DLD1 (cell line): ENCODE measurements around the gene SLC4A3.

Experiments
- in situ Hi-C: cut with HindIII; loops from 2 replicates; pipeline ENCODE4 v1.10.0; 2017; ENCODE audit warnings: low sequenced_read_pairs

Gene SLC4A3

GRCh38 chr2:219627103-219628100 lies at the start of gene SLC4A3:
Gene SLC4A3 (plus strand): TSS chr2:219627630. CDS start chr2:219627993, 363 bp downstream.
- in situ Hi-C loops = no loop called here

GRCh38 chr2:219578811-219579613 lies 48.4 kb upstream of the SLC4A3 start:
- in situ Hi-C loops = no loop called here

DNA sequence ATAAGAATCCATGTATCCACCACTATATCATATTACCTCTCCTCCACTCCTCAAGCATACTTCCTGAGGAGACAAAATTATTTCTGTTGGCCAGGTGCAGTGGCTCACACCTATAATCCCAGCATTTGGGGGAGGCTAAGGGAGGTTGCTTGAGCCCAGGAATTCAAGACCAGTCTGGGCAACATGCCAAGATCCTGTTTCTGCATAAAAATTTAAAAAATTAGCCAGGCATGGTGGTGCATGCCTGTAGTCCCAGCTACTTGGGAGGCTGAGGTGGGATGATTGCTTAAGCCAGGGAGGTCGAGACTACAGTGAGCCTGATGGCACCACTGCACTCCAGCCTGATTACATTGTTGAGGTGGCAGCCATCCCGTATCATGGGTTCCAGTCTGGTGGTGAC lies 46.1 kb upstream of the SLC4A3 start:
- in situ Hi-C loops = loop anchor here (10.0 kb wide), 1 partner anchor 93 kb away; no protein-coding TSS in a partner anchor

- in situ Hi-C loops = no loop called here
Observed at GRCh38 chr2:219591091-219591490, 36.3 kb upstream of the SLC4A3 start.

DNA sequence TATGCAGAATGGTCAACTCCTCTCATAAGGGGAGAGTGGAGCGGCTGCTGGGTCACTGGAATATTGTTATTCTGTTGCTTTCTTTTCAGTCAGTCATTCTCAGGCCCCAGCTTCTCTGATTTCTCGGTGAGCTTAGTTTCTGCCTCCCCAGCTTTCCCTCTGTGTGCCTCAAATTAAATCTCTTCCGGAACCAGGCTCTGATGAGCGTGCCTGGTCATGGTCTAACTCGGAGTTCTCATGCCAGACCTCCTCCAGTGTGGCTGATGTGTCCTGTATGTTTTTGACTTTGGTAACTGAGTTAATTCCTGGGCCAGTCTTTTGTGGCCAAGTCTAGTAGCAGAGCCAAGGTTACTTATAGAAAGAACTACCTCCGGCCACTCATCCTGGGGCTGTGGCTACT lies 34.7 kb upstream of the SLC4A3 start:
- in situ Hi-C loops = no loop called here

GRCh38 chr2:219593154-219593553 lies 34.3 kb upstream of the SLC4A3 start:
- in situ Hi-C loops = no loop called here

DNA sequence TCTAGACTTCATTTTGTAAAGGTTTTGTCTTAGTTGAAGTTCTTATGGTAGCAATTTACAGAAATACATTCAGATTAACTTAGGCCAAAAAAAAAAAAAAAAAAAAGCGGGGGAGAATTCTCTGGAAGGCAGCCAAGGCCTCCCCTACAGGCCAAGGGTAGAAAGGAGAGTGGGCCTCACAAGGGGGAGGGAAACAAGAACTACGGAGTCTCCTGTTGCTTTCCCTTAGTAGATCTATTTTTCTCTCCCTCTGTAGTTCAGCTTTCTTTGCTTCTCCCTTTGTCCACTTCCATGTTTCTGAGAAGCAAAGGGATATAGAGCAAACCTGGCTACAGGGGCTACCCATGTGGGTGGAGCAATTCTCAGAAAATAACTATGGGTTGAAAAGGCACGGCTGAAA lies 32.2 kb upstream of the SLC4A3 start:
- in situ Hi-C loops = no loop called here

DNA sequence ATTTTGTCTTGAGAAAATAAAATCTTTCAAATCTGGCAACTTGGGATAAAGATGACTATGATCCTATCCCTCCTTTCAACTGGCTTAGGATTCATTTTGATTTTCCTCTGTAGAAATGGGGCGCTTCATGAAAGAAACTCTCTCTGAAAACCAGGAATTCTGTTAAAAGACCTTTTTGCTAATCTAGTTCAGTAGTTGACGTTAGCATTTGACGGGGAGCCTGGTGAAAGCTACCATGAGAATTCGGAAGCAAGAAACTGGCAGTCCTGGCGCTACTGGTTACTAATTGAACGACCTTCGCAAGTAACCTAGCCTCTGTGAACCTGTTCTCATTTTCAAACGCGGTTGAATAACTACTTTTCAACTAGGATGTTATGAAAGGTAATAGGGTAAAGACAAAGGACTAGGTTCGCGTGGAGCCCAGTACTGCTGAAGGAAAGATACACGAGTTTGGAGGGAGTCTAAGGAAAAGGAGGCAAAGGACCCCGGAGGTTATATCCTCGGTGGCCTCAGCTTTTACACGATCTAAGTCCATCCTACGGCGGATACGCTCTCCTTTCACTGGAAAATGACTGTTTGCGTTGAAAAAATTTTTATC lies 30.4 kb upstream of the SLC4A3 start:
- in situ Hi-C loops = no loop called here

- in situ Hi-C loops = no loop called here
Observed at GRCh38 chr2:219597552-219598307, 29.7 kb upstream of the SLC4A3 start, which contains the start of gene STK11IP. Gene STK11IP (plus strand): TSS chr2:219597857. CDS start chr2:219598120, 263 bp downstream.

DNA sequence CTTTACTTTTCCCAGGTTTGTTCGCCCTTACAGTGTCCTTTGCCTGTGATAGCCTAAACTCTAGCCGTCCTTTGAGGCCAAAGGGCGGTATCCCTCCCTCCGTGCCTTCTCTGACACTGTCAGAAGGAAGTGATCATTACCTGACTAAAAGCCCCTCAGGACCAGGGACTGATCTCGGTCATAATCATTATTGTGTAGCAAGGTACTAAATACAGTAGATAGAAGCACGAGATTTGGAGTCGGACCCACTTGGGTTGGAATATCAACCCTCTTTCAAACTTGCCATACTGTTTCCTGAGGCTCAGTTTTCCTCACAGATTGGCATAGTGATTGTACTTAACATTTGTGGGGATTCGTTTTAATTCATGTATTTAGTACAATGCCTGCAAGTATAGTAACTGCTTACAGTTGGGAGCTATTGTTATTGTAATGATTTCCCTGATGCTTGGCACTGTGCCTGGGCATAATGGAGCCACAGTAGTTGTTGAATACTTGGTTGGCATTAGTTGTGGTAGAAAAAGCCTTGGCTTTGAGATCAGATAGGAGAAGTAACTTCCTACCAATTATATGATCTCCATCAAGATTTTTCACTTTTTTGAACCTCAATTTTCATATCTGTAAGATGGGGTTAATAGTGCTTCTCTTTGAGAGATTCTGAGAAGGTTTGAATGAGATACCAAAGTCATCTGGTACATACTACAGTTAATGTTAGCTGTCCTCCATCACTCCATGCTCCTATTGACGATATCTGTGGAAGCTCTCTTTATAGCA lies 28.9 kb upstream of the SLC4A3 start:
- in situ Hi-C loops = no loop called here

DNA sequence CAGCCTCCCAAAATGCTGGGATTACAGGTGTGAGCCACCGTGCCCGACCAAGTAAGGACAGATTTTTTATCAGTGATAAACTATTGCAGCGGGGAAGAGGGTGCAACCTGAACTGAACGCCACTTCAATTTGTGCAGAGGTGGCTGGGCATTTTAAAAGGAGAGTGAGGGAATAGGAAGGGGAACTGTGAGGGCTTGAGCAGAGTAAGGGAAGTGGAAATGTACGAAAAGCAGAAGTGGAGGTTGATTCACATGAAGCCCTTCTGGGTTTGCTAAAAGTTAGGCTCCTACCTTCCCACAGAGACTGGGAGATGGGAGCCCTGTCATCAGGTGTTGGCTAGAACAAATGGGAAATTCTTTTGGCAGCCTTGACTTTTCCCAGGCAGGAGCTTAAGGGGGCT lies 23.7 kb upstream of the SLC4A3 start:
- in situ Hi-C loops = no loop called here

- in situ Hi-C loops = no loop called here
Observed at GRCh38 chr2:219605607-219605954, 21.8 kb upstream of the SLC4A3 start.

- in situ Hi-C loops = no loop called here
Observed at GRCh38 chr2:219607931-219608330, 19.5 kb upstream of the SLC4A3 start.

DNA sequence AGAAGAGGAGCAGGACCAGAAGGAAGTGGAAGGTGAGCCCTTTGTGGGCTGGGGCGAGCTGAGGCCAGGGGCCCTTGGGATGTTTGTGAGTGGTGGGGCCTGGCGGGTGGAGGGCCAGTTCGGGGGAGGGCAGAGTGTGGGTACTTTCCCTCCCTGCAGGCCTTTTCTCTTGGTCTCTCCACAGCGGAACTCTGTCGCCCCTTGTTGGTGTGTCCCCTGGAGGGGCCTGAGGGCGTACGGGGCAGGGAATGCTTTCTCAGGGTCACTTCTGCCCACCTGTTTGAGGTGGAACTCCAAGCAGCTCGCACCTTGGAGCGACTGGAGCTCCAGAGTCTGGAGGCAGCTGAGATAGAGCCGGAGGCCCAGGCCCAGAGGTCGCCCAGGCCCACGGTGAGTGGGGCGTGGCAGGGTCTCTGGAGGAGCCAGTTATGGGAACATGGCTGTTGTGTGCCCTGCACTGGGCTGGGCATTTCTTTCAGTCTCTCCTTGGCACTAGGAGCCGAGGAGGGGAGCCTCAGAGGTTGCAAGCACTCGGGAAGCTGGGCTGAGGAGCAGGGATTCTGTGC lies 18.9 kb upstream of the SLC4A3 start:
- in situ Hi-C loops = no loop called here

DNA sequence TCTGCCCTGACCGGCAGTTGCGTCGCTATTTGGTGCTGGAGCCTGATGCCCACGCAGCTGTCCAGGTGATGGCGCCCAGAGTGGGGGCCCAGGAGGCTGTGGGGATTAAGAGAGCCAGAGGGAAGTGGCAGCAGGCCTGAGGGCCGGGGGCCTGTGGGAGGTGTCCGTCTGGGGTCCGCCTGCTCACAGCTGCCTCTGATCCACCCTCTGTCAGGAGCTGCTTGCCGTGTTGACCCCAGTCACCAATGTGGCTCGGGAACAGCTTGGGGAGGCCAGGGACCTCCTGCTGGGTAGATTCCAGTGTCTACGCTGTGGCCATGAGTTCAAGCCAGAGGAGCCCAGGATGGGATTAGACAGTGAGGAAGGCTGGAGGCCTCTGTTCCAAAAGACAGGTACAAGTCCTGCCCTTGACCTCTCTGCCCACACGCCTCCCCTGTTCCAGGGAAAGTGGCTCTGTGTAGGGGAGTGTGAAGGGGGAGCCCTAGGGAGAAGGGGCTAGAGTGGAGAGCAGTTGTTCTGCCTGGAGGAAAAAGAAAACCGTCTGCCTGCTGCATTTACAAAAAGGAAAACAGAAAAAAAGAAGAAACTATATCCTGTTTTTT lies 18.2 kb upstream of the SLC4A3 start:
- in situ Hi-C loops = no loop called here

DNA sequence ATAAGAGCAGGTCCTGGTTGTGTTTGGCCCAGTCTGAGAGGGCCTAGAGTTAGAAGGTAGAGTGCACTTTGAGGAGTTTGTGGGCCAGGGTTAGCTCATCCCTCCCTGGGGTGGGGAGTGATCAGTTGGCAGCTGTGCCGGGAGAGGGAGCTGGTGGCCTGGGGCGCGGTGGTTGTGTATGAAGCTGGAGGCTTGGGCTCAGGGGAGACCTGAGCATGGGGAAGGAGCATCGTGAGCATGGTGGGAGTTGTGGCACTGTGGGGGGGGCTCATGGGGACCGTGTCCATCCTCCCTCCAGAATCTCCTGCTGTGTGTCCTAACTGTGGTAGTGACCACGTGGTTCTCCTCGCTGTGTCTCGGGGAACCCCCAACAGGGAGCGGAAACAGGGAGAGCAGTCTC lies 16.1 kb upstream of the SLC4A3 start:
- in situ Hi-C loops = no loop called here

DNA sequence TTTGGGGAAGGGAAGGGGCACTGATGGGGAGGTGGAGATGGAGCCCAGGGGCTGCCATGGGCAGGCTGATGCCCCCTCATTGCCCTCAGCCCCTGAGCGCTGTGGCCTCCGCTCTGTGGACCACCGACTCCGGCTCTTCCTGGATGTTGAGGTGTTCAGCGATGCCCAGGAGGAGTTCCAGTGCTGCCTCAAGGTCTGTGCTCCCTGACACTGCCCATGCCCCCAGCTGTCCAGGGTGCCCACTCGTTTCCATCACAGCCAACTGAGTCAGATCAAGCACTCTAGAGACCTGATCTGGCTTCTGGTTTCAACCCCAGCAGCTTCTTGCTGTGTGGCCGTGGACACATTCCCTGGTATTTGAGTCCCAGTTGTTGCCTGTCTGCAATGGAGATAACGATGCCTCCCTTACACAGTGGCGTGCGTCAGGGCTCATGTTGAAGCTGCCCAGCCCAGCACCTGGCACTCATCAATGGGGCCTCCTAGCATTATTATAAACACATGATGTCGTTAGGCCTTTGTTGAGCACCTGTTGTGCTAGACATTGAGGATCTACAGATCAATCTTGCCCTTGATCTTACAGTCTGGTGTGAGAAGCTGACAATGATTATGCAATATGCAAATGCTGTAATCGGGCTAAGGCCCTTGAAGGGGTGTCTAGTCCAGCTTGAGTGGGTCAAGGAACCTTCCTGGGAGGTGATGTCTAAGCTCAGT lies 15.4 kb upstream of the SLC4A3 start:
- in situ Hi-C loops = no loop called here

- in situ Hi-C loops = no loop called here
Observed at GRCh38 chr2:219612577-219613286, 14.7 kb upstream of the SLC4A3 start.
